ENCODE results near the gene ARHGAP6.

The ARHGAP6 gene

GRCh38 chrX:11665168-11666111 is at the start of gene ARHGAP6:
ARHGAP6 (minus strand) TSS chrX:11665920; CDS start chrX:11664828, 1,092 bp downstream.
- DNase-seq (ENCODE audit: extremely low read depth, low read depth): peak; percentile 12
- no peak for TF ChIP-seq CTCF (IDR thresholded peaks at IDR 0.05; ENCODE audit: low read depth, low read length)

- no peak for TF ChIP-seq CTCF (IDR thresholded peaks at IDR 0.05; ENCODE audit: low read depth, low read length)
- no peak for DNase-seq (ENCODE audit: extremely low read depth, low read depth)
Observed at GRCh38 chrX:11704725-11705495, 39.2 kb upstream of the ARHGAP6 start.

GRCh38 chrX:11703855-11704254 is 38.1 kb upstream of the ARHGAP6 start:
- no peak for TF ChIP-seq CTCF (IDR thresholded peaks at IDR 0.05; ENCODE audit: low read depth, low read length)
- no peak for DNase-seq (ENCODE audit: extremely low read depth, low read depth)

GRCh38 chrX:11702965-11703631 is 37.4 kb upstream of the ARHGAP6 start:
- no peak for DNase-seq (ENCODE audit: extremely low read depth, low read depth)
- no peak for TF ChIP-seq CTCF (IDR thresholded peaks at IDR 0.05; ENCODE audit: low read depth, low read length)

- DNase-seq (ENCODE audit: extremely low read depth, low read depth): no peak
- TF ChIP-seq CTCF (IDR thresholded peaks at IDR 0.05; ENCODE audit: low read depth, low read length): no peak
Observed at GRCh38 chrX:11702420-11702819, 36.7 kb upstream of the ARHGAP6 start.

GRCh38 chrX:11698702-11699101 is 33.0 kb upstream of the ARHGAP6 start:
- TF ChIP-seq CTCF (IDR thresholded peaks at IDR 0.05; ENCODE audit: low read depth, low read length): no peak
- no peak for DNase-seq (ENCODE audit: extremely low read depth, low read depth)
